HL-60 (cell line): ENCODE measurements around the gene DAB2IP.

Experiments
- DNase-seq, 2 experiments: peaks; one replicate each; pipeline ENCODE4 v3.0.0-alpha.2; 2010 to 2020; ENCODE audit warnings: low read depth in 1 of 2, low spot score in 1 of 2
- H3K27ac ChIP-seq: fragments of 250-450 bp; sonication (Bioruptor Pico); replicated peaks from 2 replicates; pipeline ENCODE4 v1.5.1; 2020; ENCODE audit warnings: mild to moderate bottlenecking, moderate library complexity
- H3K27me3 ChIP-seq: fragments of 250-450 bp; sonication (Bioruptor Pico); 2 replicates; pipeline ENCODE4 v1.5.1; 2021; ENCODE audit warnings: mild to moderate bottlenecking, moderate library complexity; ENCODE audit not compliant: insufficient read depth, poor library complexity, severe bottlenecking
- H3K4me3 ChIP-seq: replicated peaks from 2 replicates; pipeline ENCODE4 v1.5.1; 2011; ENCODE audit warnings: mild to moderate bottlenecking, control low read depth, low read length; ENCODE audit not compliant: insufficient read depth
- GABPA ChIP-seq: IDR thresholded peaks from 2 replicates; pipeline ENCODE4 v1.6.1; 2012; ENCODE audit warnings: low read depth
- POLR2AphosphoS5 ChIP-seq: IDR thresholded peaks from 2 replicates; pipeline ENCODE4 v1.6.1; 2012; ENCODE audit warnings: low read depth
- SPI1 ChIP-seq: IDR thresholded peaks from 2 replicates; pipeline ENCODE4 v1.6.1; 2012; ENCODE audit warnings: low read depth, mild to moderate bottlenecking, borderline replicate concordance
- TF ChIP-seq, protein P1 (sequence below): IDR thresholded peaks from one replicate; pipeline ENCODE4 v1.5.1; 2011; ENCODE audit warnings: low read length, control low read depth, inconsistent platforms; ENCODE audit not compliant: insufficient read depth
- TF ChIP-seq, protein P2 (sequence below): IDR thresholded peaks from 2 replicates; pipeline ENCODE4 v1.6.1; 2012; ENCODE audit warnings: low read depth; ENCODE audit not compliant: insufficient replicate concordance

The DAB2IP gene

GRCh38 chr9:121625590-121625989 lies 25.8 kb upstream of the DAB2IP start:
- H3K27ac ChIP-seq = no peak overlapping the region
- H3K27me3 ChIP-seq = no peaks in the 10 kb centered on the region
- TF ChIP-seq, protein P1, sequence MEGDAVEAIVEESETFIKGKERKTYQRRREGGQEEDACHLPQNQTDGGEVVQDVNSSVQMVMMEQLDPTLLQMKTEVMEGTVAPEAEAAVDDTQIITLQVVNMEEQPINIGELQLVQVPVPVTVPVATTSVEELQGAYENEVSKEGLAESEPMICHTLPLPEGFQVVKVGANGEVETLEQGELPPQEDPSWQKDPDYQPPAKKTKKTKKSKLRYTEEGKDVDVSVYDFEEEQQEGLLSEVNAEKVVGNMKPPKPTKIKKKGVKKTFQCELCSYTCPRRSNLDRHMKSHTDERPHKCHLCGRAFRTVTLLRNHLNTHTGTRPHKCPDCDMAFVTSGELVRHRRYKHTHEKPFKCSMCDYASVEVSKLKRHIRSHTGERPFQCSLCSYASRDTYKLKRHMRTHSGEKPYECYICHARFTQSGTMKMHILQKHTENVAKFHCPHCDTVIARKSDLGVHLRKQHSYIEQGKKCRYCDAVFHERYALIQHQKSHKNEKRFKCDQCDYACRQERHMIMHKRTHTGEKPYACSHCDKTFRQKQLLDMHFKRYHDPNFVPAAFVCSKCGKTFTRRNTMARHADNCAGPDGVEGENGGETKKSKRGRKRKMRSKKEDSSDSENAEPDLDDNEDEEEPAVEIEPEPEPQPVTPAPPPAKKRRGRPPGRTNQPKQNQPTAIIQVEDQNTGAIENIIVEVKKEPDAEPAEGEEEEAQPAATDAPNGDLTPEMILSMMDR = no peak
- TF ChIP-seq GABPA (no peak), POLR2AphosphoS5 (no peak), SPI1 (no peak)
- TF ChIP-seq, protein P2, sequence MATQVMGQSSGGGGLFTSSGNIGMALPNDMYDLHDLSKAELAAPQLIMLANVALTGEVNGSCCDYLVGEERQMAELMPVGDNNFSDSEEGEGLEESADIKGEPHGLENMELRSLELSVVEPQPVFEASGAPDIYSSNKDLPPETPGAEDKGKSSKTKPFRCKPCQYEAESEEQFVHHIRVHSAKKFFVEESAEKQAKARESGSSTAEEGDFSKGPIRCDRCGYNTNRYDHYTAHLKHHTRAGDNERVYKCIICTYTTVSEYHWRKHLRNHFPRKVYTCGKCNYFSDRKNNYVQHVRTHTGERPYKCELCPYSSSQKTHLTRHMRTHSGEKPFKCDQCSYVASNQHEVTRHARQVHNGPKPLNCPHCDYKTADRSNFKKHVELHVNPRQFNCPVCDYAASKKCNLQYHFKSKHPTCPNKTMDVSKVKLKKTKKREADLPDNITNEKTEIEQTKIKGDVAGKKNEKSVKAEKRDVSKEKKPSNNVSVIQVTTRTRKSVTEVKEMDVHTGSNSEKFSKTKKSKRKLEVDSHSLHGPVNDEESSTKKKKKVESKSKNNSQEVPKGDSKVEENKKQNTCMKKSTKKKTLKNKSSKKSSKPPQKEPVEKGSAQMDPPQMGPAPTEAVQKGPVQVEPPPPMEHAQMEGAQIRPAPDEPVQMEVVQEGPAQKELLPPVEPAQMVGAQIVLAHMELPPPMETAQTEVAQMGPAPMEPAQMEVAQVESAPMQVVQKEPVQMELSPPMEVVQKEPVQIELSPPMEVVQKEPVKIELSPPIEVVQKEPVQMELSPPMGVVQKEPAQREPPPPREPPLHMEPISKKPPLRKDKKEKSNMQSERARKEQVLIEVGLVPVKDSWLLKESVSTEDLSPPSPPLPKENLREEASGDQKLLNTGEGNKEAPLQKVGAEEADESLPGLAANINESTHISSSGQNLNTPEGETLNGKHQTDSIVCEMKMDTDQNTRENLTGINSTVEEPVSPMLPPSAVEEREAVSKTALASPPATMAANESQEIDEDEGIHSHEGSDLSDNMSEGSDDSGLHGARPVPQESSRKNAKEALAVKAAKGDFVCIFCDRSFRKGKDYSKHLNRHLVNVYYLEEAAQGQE = no peak
- no peak overlapping the region for H3K4me3 ChIP-seq
- no peak for DNase-seq

GRCh38 chr9:121626012-121626411 lies 25.4 kb upstream of the DAB2IP start:
- Histone ChIP-seq H3K27me3 (no peaks in the 10 kb centered on the region), H3K27ac (no peak overlapping the region), H3K4me3 (no peak overlapping the region)
- DNase-seq = no peak
- no peak for TF ChIP-seq GABPA
- no peak for TF ChIP-seq POLR2AphosphoS5
- TF ChIP-seq, protein P1 = no peak
- TF ChIP-seq, protein P2 = no peak
- no peak for TF ChIP-seq SPI1

GRCh38 chr9:121627427-121627826 lies 24.0 kb upstream of the DAB2IP start:
- Histone ChIP-seq H3K27ac (no peak overlapping the region), H3K4me3 (no peak overlapping the region), H3K27me3 (no peaks in the 10 kb centered on the region)
- TF ChIP-seq, protein P1 = no peak
- TF ChIP-seq GABPA (no peak), SPI1 (no peak), POLR2AphosphoS5 (no peak)
- TF ChIP-seq, protein P2 = no peak
- DNase-seq = no peak
